ENCODE data around the gene ABCB6.

DNA sequence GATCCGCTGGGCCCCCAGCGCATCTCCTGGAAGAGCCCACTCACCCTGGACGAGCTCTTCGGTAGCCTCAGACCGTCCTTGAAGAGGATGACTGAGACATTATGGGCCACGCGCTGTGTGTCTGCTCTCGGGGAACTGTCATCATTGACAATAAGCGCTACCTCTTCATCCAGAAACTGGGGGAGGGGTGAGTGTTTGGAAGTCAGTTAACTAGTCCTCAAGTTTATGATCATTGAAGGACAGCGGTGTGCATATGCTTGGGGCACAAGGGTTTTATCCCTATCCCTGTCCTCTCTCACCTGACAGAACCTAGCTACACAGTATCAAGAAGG lies 27.1 kb upstream of the ABCB6 start:
- TF ChIP-seq, protein P1, sequence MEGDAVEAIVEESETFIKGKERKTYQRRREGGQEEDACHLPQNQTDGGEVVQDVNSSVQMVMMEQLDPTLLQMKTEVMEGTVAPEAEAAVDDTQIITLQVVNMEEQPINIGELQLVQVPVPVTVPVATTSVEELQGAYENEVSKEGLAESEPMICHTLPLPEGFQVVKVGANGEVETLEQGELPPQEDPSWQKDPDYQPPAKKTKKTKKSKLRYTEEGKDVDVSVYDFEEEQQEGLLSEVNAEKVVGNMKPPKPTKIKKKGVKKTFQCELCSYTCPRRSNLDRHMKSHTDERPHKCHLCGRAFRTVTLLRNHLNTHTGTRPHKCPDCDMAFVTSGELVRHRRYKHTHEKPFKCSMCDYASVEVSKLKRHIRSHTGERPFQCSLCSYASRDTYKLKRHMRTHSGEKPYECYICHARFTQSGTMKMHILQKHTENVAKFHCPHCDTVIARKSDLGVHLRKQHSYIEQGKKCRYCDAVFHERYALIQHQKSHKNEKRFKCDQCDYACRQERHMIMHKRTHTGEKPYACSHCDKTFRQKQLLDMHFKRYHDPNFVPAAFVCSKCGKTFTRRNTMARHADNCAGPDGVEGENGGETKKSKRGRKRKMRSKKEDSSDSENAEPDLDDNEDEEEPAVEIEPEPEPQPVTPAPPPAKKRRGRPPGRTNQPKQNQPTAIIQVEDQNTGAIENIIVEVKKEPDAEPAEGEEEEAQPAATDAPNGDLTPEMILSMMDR (IDR thresholded peaks at IDR 0.05; ENCODE audit: control extremely low read depth in 1 of 3, insufficient read depth in 1 of 3, low read depth in 1 of 3, low read length in 3 of 3): no peak
- TF ChIP-seq JUN (IDR thresholded peaks at IDR 0.05; ENCODE audit: low read depth, low read length) (no peak), CHD2 (IDR thresholded peaks at IDR 0.05; ENCODE audit: low read length) (no peak)

Data from H1 (cell line).